Adipose tissue (tissue), 3 donors: Measurements from ENCODE around the gene SCRN2. TPM values are rescaled to one million over a fixed set of nuclear protein-coding genes. Genes with fewer than 3 reads are reported as not detected.

Experiments used
- H3K27ac ChIP-seq: one replicate; pipeline ENCODE4 v1.5.1; 2013; ENCODE audit warnings: low read depth, low read length
- WGBS, 3 donors: extraction: QIAGEN DNeasy Blood & Tissue Kit; methylation state at CpG; one replicate each; pipeline ENCODE4 v1.1.7; 2013; 5-methylcytosine and 5-hydroxymethylcytosine counted together
- polyA plus RNA-seq, 3 donors: library from polyadenylated mRNA; stranded (reverse); fragments of 200-250 nt; gene quantifications; one replicate each; pipeline ENCODE4 v1.2.3, GENCODE V29; 2013
- donor health status: healthy with polysubstance abuse.
- donor health status: Bipolar disorder and iron deficiency.
- donor health status: healthy.

The SCRN2 gene
- polyA plus RNA-seq, result 100 to 1,000 TPM in 1 of 3 donors, 10 to 100 TPM in 2; 37.9 to 181 (median 89.5) TPM

DNA sequence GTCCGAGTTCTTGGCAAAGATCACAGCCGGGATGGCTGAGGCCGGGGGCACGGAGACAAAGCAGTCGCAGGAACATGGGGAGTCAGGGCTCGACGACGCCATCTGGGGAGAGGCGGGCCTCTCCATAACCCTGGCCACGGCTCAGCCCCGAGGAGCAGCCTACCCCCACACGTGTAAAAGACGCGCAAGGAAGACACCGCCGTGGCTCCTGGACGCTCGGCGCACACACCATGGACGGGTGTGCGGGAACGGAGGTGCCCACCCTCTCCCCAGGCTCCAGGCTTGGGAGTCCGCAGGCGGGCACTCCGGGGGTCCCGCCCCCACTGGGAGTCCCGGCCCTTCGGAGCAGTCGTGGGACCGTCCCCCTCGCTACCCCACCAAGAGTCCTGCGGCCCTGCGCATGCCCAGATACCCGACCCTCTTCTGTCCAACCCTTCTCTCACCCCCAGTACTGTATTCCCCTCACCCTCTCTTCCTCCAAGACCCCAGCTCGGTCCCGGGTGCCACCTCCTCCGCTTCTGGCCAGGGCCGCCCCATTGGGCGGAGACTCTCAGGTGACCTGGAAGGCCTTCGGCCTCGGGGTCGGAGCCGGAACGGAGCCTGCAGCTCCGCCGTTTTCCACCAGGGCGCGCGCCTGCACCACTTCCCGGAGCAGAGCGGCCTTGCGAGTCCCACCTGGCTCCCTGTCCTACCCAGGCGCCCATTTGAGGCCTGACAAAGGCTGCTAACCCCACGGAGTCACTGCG is at the start of gene SCRN2:
Gene SCRN2 (minus strand): TSS at position 532 of the 746 bp plus-strand sequence. CDS start 430 bp downstream, at position 102.
- 0 to 1% (median 0%) methylated on average over 54 to 55 of the region's 55 CpGs for WGBS, 3 donors
- H3K27ac ChIP-seq, result no peak within 1 kb of the TSS

DNA sequence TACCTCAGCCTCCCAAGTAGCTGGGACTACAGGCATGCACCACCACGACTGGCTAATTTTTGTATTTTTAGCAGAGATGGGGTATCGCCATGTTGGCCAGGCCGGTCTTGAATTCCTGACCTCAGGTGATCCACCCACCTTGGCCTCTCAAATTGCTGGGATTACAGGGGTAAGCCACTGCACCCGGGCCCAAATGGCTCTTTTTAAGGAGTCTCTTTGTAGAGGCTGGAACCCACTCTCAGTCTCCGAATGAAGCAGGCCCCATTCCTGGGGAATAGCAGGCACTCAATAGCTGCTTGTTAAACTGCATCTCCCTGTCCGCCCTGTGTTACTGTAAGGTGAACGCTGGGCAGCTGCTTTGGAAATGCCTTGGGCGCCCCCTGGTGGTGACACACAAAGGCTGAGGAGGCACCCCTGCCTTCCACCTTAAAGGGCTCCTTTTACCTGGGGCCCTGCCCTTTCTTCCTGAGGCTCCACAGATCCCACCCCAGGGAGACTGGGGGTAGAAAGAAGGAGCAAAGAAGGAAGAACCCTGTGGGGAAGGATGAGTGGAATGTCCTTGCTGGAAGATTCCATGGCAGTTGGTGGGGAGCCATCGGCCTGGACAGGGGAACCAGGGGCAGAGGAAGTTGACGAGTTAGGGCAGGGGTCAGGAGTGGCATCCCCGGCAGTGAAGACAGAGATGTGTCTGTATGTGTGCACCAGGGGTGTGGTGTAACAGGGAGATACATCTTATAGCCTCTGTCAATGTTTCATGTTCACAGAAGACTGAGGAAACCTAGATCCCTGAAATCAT is 48.9 kb upstream of the SCRN2 start:
- 32 to 40% (median 40%) methylated on average over 11 of the region's 11 CpGs for WGBS, 3 donors
- no peak overlapping the region for H3K27ac ChIP-seq

DNA sequence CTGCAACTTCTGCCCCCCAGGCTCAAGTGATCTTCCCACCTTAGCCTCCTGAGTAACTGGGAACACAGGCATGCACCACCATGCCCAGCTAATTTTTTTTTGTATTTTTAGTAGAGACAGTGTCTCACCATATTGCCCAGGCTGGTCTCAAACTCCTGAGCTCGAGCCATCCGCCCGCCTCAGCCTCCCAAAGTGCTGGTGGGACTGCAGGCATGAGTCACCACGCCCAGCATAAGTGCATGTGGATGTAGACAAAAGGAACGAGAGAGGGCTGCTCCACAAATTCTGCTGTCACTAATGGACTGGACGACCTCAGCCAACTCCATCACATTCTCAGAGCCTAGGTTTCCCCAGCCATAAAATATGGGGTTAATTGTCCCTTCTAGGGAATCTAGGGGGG is 47.2 kb upstream of the SCRN2 start:
- WGBS, 3 donors, result 78 to 87% (median 82%) methylated on average over 6 of the region's 6 CpGs
- no peak overlapping the region for H3K27ac ChIP-seq

DNA sequence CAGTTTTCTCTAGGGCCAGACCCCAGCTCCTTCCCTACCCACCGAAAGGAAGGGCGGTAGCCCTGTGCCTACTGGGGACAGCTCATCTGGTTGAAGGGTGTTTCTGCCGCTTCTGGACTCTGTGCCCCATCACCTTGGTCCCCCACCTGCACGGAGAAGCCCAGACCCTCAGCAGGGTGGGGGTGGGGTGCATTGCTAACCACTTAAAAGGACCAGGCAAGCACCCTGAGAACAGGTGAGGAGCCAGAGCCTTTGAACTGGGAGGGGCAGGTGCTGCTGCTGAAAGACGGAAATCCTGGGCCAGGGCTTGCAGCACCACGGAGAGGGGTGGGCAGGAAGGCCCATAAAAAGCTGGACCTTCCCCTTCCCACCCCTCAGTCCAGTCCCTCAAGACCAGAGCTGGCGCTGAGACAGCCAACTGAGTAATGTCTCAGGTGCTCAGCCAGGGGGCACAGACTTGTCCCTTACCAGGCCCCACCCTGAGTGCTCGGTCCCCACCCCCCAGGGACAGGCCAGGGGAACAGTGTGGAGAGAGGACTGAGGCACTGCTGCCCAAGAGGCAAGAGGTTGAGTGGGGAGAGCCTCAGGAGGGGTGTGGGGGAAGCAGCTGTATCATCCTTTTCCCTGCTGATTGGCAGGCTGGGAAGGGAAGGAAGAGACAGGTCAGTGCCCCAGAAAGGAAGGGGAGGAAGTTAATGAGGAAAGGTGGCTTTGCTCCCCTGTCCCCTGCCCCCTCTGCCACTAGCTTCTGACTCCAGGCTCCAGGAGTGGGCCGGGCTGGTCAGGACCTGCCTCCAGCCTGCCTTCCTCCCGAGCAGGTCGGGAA is 44.0 kb upstream of the SCRN2 start:
- no peak overlapping the region for H3K27ac ChIP-seq
- 61 to 71% (median 65%) methylated on average over 11 of the region's 11 CpGs for WGBS, 3 donors

DNA sequence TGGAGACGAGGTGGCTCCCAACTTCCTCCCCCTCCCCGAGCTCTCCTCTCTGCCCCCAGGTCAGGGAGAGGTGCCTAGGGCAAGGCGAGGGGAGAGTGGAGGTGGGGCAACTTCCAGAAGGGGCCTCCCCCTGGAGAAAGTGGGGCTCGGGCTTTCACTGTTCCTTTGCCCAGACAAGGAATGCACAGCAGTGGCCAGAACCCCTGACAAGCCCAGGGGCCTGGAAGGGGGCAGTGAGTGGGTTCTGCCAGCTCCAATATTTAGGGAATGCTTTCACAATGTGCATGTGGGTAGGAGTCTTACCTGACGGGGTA is 43.3 kb upstream of the SCRN2 start:
- no peak overlapping the region for H3K27ac ChIP-seq
- WGBS, 3 donors, result 44 to 59% (median 48%) methylated on average over 5 of the region's 5 CpGs

DNA sequence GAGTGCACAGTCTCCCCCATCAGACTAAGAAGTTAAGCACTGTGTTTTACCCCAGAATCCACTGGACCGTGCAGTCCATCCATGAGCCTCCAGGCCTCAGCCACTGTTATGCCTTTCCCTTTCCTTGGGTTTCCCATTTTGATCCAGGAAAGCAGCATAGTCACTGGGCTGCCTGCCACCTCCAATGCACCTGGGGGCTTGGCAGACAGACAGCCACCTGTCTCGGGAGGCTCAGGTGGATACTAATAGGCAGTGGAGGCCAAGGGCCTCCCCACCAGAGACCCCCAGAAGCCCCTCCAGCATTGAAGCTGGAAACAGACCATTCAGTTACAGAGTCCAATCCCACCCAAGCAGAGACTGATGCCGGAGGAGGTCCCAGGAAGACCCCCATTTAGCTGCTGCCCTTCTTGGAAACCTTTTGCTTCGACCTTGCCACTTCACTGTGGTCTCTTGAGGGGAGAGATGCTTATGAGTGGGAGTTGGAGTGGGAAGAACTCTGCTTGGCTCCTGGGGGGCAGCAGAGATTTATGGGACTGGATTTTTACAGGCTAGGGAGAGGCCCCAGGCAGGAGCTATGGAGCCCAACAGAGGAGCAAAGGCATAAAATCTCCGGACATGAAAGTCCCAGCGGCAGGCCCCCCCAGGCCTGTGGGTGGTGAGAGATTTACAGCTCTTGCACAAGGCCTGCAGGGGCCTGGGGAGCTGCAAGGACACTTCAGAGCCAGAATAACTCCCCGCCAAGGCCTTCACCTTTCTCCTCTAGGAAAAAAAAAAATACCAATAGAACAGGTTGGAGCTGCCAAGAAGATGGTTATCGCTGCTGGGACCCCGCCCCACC is 42.7 kb upstream of the SCRN2 start:
- 58 to 75% (median 72%) methylated on average over 9 of the region's 9 CpGs for WGBS, 3 donors
- H3K27ac ChIP-seq, result no peak overlapping the region

DNA sequence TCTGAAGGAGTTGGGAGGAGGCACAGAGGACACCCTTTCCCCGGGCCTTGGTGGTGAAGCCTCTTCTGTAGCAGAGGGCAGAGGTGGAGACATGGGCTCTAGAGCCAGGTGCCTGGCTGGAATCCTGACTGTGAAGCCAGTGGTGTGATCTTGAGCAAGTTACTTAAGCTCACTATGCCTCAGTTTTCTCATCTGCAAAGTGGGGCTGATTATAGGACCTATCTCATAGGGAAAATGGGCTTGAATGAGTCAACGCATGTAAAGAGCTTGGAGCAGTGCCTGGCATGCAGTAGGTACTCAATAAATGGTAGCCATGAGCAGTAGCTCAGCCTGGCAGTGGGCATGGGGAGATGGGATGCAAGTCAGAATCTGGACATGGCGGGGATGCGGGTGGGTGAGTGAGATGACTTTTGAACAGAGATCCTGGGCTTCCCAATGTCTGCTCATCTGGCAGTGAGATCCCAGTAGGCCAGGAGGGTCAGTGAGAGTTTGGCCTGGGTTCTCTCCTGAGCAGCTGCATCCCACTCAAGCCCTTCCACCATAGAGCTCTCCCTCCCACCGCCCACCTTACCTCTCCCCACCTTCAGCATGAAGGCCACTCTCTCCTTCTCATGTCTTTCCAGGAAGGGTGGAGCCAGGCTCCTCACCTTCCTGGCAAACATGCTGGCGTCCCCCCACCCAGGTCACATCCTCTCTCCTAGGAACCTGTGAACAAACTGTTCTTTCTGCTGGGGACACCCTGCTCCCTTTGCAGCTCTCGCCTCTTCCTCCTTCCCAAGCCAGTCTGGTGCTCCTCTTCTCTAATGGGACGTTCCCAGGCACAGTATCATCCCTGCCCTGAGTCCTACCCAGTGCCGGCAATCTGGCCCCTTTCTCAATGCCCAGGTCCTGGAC is 41.9 kb upstream of the SCRN2 start:
- H3K27ac ChIP-seq, result no peak overlapping the region

DNA sequence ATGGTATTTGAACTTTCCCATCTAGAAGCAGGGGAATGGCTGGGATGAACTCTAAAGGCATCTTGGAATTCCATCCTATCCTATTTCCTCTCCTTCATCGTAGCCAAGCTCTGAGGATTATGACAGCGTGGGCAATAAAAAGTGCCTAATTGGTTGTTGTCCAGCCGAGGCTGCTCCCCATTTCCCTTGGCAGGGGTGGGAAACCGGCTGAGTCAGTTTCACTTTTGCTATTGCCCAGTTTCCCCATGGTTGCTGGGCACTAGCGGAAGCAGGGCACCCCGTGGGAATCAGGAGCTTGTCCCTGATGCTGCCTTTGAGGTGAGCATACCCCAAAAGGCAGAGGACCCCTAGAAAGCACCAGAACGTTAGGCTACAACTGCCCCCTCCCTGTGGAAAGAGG is 41.2 kb upstream of the SCRN2 start:
- WGBS, 3 donors, result 14 to 54% (median 16%) methylated on average over 7 of the region's 7 CpGs
- H3K27ac ChIP-seq, result no peak overlapping the region

More for the DNA sequence above, 41.9 kb upstream of the SCRN2 start:
- WGBS, 3 donors, result 81 to 91% (median 86%) methylated on average over 9 of the region's 9 CpGs

DNA sequence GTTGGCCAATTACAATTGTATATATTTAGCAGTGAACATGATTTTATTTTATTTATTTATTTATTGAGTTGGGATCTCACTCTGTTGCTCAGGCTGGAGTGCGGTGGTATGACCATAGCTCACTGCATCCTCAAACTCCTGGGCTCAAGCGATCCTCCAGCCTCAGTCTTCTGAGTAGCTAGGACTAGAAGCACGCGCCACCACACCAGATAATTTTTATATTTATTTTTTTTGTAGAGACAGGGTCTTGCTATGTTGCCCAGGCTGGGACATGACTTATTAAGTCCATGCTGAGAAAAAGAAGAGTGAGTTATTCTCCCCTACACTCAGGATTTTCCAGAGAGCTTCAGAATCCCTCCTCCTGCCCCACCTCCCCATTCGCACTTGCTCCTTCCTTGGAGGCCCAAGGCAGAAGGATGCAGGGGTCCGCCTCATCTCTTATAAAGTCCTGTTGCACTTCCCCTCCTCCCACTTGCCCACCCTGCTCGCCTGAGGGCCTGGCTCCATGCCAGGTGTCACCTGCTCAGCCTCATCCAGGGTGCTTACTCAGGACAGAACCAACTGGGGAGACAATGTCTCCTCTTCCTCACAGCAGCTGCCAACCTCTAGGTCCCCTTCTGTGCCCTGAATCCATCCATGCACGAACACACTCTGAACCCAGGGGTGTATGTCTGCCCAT is 38.8 kb upstream of the SCRN2 start:
- no peak overlapping the region for H3K27ac ChIP-seq
- WGBS, 3 donors, result 80 to 87% (median 84%) methylated on average over 8 of the region's 8 CpGs

DNA sequence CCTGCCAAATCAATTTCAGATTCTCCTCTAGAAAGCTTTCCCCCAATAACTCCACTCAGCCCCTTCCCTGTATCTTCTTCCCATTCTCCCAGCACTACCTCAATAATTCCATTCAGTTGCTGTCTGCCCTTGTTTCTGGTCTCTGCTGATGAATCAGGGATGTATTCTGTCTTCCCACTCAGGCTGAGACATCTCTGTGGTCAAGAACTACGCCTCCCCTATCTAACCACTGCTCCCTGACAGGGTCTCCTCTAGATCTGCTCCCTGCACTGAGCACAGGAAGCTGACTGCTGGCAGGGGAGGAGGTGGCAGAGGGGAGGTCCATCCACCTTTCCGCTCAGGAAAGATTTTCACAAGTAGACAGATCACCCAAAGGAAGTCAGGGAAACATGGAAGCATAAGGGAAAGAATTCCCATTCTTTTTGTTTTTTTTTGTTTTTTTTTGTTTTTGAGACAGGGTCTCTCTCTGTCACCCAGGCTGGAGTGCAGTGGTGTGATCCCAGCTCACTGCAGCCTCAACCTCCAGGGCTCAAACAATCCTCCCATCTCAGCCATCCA is 38.0 kb upstream of the SCRN2 start:
- no peak overlapping the region for H3K27ac ChIP-seq
- WGBS, 3 donors, result 44 to 56% (median 55%) methylated on average over 2 of the region's 2 CpGs

DNA sequence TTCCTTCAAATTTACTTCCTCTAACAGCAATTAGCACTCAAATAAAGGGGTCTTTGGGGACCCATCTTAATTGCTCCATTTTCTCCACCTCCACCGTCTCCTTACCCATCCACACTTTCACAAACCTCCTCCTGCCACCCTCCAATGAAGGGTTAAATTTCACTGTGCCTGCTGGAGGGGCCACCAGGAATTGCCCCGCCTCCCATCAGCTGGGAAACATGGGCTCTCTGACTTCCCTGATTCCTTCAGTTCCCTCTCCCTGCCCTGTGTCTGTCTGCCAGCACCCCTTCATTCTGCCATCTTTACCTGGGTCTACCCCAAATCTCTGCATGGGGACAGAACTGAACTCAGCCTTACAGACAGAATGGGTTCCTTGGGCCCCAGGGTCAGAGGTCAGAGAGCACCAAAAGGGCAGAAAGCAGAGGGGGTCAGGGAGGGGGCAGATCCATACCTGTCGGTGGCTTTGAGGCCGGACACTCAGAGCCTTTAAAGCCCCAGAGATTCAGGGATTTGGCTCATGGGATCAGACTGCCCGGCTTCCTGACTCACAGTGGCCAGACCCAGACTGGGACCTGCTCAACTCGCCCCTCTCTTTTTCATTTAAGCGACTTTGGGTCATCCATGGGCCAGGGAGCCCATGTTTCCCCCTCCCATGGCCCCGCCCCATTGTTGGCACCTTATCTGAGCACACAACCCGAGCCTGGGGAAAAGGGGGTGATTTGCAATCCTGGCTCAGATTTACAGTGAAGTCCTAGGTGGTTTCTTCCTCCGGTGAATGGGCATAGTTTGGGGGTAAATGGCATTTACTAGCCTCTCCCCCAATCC is 37.3 kb upstream of the SCRN2 start:
- WGBS, 3 donors, result 49 to 74% (median 68%) methylated on average over 10 of the region's 10 CpGs
- H3K27ac ChIP-seq, result no peak overlapping the region

DNA sequence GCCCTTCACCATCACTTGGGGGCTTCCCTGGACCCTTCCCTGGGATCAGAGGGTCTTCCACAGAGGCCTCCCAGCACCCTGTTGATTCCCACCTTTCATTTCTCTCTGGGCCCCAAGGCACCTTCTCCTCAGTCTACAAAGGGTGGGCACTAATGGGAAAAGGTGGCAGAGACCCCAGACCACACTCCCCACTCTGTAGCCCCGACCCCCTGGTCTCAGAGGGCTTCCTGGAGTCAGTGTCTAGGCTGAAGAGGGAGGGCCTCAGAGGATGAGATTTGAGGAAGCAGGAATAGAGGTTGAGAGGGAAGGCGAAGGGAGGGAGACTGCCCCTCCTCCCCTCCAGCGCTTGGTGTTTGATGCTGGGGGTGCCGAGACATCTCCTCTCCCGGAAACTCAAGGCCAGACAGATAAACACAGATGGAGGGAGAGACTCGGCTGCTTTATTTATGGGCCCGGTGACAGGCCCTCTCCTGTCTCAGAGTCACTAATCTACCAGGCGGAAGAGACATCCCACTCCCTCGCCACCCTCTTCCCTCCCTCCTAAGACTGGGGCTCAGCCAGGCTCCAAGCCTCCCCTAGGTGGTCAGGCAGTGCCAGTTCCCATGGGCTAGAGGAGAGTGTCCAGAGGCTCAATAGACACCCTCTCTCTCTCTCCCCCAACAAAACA is 36.4 kb upstream of the SCRN2 start:
- H3K27ac ChIP-seq, result no peak overlapping the region
- 59 to 71% (median 60%) methylated on average over 8 to 9 of the region's 9 CpGs for WGBS, 3 donors

DNA sequence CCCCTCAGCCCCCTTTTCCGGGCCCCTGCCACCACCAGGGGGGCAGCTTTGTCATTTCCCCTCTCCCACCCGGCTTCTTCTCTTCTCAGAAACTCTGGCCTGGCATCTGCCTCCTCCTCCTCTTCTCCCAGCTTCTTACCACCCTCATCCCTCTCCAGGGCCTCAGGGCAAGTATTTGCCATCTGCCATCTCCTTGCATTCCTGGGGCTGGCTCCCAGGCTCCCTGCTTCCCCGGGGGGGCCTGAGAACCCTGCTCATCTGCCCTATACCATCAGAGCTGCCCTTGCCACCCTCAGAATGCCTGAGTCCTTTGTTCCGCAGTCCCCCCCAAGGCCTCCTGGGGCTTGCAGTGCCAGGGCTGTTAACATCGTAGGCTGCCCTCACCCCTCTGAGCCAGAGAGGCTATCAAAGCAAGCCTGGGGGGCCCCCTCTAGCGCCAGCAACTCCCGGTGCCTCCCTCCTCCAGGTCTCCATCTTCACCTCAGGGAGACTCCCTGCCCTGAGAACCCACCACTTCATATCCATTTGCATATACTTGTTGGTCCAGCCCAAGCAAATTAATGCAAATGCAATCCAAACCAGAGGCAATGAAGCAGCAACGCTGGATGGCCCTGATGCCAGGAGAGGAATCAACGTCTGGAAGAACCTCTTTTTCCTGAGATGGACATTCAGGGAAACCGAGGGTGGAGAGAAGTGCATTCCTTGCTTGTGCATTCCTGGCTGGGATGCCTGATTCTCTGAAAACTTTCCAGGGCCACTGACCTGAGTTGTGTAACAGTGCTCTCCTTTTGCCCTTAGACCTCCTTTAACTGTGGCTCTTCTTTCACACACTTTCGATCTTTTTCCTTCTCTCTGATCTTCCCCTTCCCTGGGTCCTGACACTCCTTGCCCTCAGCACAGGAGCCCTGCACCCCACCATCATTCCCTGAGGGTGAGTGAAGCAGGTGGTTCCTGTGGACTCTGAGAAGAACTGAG is 34.2 kb upstream of the SCRN2 start:
- no peak overlapping the region for H3K27ac ChIP-seq
- 54 to 66% (median 63%) methylated on average over 11 of the region's 11 CpGs for WGBS, 3 donors
